Endometrial microvascular endothelial cells (primary cell): Measurements from ENCODE around the gene ZNF367. TPM values are rescaled to one million over a fixed set of nuclear protein-coding genes. Genes with fewer than 3 reads are reported as not detected.

Experiments used
- in situ Hi-C: cut with HindIII; loops from 2 replicates; pipeline ENCODE4 v1.10.0; 2017; ENCODE audit warnings: low sequenced_read_pairs, low pct_unique_long_range_greater_than_20kb; ENCODE audit errors: inconsistent ontology term
- total RNA-seq: library from RNA; depleted of rRNA; stranded (reverse); fragments of >200 nt; gene quantifications from one replicate; pipeline ENCODE4 v1.2.3, GENCODE V29; 2015; ENCODE audit errors: inconsistent ontology term

The ZNF367 gene
- total RNA-seq, 1 donor from 2014 or later, result 11.1 TPM

DNA sequence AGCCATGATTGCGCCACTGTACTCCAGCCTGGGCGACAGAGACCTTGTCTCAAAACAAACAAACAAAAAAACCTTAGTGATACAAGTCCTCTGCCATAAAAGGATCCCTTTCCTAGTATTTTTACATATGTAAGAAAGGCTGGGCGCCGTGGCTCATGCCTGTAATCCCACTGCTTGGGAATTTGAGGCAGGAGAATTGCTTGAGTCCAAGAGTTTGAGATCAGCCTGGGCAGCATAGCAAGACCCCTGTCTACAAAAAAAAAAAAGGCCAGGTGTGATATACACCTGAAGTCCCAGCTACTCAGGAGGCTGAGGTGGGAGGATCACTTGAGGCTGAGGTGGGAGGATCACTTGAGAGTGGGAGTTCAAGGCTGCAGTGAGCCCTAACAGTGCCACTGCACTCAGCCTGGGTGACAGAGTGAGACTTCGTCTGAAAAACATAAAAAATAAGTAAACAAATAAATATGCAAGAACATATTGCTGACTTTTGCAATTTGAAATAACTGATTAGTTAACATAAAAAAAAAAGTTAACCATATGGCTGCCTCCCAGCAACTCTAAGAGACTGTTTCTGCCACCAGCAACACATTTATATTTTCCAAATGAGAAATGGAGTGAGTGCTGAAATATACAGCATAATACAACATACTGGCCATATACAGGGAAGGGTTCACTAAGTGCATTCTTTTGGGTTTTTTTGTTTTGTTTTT is 6.9 kb downstream of the ZNF367 start:
- in situ Hi-C loops, result no loop called here

DNA sequence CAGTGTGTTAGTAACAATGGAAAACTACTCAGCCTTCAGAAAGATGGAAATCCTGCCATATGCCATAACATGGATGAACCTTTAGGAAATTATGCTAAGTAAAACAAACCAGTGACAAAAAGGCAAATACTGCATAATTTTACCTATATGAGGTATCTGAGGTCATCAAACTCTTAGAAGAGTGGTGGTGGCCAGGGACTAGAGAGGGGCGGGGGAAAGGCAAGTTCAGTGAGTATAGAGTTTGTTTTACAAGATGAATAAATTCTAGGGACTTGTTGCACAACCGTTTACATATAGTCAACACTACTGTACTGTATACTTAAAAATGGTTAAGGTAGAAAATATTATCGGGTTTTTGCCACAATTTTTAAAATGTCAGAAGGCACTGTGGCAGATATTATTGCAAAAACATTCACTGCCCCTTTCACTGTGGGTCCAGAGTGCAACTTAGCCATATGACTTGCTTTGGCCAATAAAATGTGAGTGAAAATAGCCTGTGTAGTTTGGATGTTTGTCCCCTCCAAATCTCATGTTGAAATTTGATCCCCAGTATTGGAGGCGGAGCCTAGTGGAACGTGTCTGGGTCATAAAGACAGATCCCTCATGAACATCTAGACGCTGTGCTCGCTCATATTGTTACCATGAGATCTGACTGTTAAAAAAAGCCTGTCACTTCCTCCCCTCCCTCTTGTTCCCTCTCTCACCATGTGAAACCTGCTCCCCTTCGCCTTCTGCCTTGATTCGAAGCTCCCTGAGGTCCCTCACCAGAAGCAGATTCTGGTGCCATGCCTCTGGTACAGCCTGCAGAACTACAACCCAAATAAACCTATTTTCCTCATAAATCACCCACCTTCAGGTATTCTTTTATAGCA is 9.5 kb downstream of the ZNF367 start:
- in situ Hi-C loops, result no loop called here

GRCh38 chr9:96400132-96400910 is 17.8 kb downstream of the ZNF367 start:
- in situ Hi-C loops, result no loop called here

- in situ Hi-C loops, result no loop called here
These were observed 18.9 kb downstream of the ZNF367 start for GRCh38 chr9:96399325-96399633.

- in situ Hi-C loops, result no loop called here
These were observed 19.4 kb downstream of the ZNF367 start for GRCh38 chr9:96398582-96399324.

DNA sequence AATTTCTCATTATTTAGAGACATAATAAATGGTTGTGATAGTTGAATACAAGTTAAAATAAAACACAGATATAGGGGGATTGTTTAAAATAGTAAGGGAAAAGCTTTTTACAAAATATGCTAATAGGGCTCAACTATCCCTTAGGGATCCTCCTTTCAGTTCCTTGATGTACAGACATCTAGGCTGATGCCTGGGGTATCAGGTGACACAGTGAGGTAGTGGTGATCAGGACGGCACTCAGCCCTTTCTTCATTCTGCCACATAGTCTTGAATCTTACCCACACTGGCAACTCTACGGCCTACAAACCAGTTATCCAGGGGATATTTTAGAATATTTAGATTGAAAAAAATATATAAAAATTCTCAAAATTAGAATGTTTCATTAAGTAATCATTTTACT is 22.2 kb downstream of the ZNF367 start:
- in situ Hi-C loops, result no loop called here

DNA sequence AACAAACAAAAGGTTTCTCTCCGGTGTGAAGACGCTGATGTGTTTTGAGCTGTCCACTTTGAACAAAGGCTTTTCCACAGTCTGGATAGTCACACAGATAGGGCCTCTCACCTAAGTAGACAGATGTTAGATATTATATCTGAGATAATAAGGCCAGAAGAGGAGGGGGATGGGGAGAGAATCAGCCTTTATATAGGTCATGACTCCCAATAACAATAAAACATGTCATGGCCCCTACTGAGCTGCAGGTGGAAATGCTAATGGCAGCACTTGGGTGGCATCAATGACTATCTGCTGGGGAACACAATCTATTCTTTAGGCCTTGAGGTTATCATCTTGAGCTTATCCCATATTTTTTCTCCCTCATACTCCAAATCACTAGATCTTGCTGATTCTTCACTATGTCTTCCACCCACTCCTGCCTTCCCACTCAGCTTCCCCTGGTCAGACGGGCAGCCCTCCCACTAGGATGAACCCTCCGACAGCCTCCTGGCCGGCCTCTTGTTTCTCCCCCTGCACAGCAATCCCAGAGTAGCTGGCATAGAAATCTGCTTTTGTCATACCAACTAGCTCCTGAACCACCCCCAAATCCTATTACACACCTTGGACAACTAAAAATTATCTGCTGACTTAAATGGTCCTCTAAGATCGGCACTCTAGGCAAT is 23.2 kb downstream of the ZNF367 start:
- in situ Hi-C loops, result no loop called here

- in situ Hi-C loops, result no loop called here
These were observed 25.9 kb downstream of the ZNF367 start for GRCh38 chr9:96392263-96392662.

GRCh38 chr9:96391021-96391765 is 27.0 kb downstream of the ZNF367 start:
- in situ Hi-C loops, result no loop called here

DNA sequence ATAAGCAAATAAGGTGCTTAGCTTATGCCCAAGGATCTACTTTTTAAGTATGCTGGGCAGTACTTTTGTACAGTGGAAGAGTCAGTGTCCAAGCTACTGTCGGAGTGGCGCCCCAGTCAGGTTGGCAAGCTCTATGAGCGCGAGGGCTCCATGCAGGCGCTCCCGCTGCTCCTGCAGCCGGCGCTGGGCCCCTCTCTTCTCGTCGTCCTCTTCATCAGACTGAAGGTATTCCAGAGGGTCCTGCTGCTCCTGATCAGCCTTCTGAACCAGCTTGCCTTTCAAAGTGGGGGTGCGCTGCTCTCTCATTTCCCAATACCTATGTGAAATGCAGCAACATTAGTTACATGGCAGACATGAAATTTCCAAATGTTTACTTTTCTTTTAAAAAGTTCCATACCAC is 30.0 kb downstream of the ZNF367 start:
- in situ Hi-C loops, result no loop called here

GRCh38 chr9:96386157-96386556 is 32.0 kb downstream of the ZNF367 start:
- in situ Hi-C loops, result no loop called here

DNA sequence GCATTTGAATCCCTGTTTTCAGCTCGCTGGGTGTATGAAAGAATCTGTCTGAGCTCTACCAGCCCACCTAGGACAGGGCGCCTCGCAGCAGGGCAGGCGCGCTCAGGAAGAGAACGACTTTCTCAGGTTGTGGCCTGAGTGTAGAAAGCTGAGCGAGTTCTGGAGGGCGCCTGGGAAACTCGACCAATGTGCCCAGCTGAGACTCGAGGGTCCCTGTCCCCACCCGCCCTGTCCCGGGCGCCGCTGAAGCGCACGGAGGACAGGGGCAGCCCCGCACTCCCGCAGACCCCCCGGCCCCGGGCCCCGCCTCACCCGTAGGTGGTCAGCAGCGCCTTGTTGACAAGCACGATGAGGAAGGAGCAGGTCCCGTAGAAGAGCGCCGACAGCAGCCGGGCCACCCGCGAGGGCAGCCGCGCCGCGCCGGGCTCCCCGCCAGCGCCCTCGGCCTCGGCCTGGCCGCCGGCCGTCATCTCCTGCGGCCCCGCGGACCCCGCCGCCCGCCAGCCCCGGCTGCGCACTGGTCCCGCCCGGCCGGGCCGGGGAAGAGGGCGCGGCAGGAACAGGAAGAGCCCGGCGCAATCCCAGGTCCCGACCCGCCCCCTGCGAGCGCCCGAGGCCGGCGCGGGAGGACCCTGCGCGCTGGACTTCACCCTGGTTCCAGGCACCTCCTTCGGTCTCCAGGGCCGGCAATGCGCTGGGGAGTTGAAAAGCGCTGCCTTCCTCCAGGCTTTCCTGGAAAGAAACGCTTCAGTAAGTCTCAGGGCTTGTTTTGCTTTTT is 34.8 kb downstream of the ZNF367 start, which contains the start of gene SLC35D2:
SLC35D2 (minus strand) TSS at position 547 of the 778 bp plus-strand sequence; CDS start at position 470, 77 bp downstream.
- in situ Hi-C loops, result no loop called here

- in situ Hi-C loops, result no loop called here
These were observed 35.4 kb downstream of the ZNF367 start for GRCh38 chr9:96382839-96383164.

DNA sequence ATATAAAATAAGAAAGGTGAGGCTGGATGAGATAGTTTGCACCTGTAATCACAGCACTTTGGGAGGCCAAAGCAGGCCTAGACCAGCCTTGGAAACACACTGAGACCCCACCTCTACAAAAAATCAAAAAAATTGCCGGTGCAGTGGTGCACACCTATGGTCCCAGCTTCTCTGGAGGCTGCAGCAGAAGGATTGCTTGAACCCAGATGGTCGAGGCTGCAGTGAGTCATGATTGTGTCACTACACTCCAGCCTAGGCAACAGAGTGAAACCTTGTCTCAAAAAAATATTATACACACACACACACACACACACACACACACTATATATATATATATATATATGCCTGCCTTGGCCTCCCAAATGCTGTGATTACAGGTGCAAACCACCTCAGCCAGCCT is 36.0 kb downstream of the ZNF367 start:
- in situ Hi-C loops, result no loop called here

GRCh38 chr9:96381696-96382095 is 36.5 kb downstream of the ZNF367 start:
- in situ Hi-C loops, result no loop called here

GRCh38 chr9:96381125-96381524 is 37.0 kb downstream of the ZNF367 start:
- in situ Hi-C loops, result no loop called here

GRCh38 chr9:96379461-96379860 is 38.7 kb downstream of the ZNF367 start:
- in situ Hi-C loops, result no loop called here
